Activated CD4-positive, CD25-positive, alpha-beta regulatory T cell treated with anti-CD3 and anti-CD28 coated beads, Interleukin-2, amount 50 U/mL, for 24 hours (primary cell): ENCODE results near the gene OPN4.

Experiments used
- ATAC-seq, 2 donors: fragments of 150-1000 bp; cut with Tn5 transposase; one replicate each; pipeline ENCODE4 v1.10.0; 2021; ENCODE audit warnings: mild to moderate bottlenecking in 1 of 2, moderate library complexity in 1 of 2

The OPN4 gene

DNA sequence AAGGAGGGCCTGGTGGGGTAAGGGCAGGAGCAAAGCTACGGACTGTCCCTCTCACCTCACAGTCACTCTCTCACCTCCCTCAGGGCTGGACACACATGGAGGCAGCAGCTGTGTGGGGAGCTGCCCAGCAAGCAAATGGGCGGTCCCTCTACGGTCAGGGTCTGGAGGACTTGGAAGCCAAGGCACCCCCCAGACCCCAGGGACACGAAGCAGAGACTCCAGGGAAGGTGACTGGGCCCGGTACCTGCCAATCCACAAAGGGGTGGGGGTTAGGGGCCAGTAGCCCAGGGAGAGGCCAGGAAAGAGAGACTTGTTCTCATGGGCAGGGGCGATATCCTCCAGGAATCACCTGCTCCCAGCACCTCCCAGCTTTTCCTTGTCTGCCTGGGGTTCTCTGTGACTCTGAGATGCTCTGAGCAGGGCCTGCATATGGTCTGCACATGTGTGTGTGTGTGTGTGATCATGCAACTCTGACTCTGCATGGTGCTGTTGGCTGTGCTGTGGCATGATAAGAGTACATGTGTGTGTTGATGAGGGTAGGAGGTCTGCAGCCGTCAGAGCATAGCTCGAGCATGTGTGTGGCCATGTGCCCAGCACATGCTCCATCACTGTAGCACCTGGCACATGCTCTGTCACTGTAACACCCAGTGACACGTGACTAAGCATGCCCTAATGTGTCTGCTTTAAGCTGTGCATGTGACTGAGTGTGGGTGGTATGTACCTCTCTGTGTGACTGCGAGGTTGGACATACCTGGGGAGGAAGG is 9.4 kb downstream of the OPN4 start:
- ATAC-seq: no peak

DNA sequence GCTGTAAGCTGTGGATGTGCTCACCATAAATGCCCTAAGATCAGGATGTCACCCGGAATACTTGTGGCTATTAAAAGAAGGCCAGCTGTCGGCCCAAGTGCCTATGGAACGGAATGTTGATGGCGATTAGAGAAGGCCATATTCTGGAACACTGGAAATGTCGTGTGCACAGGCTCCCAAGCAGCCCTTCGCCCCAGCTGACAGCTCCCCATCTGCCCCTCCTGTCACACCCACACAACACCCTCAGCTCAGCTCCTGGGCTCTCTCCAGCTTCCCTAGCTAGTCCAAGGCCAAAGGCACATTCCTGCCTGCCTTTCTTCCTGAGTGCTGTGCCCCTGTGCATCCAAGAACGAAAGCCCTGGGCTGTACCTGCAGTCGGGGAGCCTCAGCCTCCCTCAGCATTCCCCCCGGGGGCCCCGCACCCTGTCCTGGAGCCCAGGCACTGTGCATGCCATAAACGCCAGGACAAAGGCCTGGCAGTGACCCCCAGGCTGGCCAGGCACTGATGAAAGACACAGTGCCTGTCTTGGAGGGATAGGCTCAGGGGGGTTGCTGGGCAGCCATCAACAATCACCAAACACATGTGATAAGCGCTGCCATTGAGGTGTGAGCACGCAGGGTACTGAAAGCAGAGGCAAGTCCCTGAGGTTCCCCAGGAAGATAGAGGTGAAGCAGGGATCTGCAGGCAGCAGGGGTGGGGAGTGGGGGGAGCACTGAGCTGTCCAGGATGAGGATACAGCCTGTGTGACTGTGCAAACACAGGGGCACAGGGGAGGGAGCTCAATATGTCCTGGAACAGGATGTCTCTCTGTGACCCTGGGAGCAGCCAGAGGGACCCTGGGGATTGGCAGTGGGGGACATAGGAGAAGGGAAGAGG is 10.2 kb downstream of the OPN4 start:
- ATAC-seq: no peak

DNA sequence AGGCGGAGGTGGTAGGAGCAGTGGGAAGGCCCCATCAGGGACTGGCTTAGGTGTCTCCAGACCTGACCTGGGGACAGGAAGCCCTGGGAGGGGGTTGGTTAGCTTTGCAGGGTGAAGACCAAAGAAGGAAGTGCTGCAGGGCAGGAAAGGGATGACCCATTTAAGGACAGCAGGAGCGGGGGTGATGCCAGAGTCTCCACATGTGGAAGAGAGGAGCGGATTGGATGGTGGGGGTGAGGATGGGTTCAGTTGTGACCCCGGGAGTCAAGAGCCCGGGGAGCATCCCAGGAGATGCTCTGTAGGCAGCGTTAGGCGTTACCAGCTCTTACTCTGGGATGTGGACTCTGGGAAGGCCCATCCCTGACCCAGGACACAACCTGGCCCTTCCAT is 10.9 kb downstream of the OPN4 start:
- no peak for ATAC-seq

DNA sequence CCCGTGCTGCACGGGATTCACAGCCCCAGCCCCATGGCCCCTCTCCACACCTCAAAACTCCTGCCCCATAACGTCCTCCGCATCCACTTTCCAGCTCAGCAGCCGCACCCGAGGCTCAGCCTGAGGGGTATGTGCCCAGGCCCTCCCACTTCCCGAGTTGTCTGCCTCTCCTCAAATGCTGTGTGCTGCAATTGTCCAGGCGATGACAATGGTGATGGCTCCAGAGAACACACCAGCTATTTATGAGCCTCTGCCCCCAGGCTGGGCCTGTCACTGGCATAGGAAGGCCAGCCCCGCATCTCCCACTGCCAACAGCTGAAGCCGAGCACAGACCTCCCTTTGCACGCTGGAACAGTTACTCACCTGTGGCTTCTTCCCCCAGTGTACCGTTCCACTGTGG is 11.5 kb downstream of the OPN4 start:
- ATAC-seq: no peak

DNA sequence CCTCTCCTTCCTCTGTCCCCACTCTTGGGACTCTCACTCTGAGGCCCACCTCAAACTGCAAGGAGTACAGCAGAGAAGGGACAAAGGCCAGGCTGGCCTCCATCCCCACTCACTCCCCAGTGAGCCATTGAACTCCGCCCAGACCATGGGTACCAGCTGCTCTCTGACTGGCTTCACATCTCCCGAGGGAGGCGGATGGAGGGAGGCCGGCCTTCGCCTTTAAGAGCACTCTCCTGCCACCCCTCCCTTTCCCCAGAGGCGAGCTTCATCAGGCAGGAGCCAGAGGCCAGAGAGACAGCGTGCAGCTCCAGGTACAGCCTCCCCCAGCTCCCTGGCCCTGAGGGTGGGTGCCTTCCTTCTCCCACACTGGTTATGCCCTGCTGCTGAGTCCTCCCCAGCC is 12.2 kb downstream of the OPN4 start:
- ATAC-seq: no peak

DNA sequence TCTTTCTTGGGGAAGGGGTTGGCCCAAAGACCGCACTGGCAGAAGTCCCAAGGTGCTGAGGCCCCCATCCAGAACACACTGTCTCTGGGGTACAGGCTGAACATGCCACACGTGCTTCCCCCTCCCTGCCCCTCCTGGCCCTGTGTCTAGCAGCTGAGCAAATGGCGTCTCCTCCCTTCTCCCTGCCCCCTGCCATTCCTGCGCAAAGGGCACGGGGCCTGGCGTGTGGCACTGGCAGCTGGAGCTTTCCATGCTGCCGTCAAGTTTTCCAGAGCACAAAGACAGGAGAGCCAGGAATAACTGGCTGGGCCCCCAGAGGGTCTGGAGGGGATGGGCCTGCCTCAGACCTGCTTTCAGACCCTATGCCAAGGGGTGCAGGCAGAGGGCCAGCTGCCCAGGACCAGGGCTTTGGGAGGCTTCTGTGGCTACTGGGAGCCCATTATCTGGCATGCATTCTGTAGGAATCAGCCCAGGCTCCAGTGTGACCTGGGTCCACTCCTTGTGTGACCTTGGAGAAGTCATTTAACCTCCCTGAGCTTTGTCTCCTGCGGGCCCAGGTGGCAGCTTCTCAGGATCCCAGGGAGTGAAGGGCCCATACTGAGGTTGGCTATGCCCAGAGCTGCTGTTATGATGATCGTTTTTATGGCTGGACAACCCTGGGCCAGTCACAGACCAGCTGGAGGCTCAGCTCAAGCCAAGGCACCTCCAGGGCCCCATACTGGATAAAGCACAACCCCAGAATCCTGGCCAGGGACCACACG is 13.3 kb downstream of the OPN4 start:
- ATAC-seq: no peak

DNA sequence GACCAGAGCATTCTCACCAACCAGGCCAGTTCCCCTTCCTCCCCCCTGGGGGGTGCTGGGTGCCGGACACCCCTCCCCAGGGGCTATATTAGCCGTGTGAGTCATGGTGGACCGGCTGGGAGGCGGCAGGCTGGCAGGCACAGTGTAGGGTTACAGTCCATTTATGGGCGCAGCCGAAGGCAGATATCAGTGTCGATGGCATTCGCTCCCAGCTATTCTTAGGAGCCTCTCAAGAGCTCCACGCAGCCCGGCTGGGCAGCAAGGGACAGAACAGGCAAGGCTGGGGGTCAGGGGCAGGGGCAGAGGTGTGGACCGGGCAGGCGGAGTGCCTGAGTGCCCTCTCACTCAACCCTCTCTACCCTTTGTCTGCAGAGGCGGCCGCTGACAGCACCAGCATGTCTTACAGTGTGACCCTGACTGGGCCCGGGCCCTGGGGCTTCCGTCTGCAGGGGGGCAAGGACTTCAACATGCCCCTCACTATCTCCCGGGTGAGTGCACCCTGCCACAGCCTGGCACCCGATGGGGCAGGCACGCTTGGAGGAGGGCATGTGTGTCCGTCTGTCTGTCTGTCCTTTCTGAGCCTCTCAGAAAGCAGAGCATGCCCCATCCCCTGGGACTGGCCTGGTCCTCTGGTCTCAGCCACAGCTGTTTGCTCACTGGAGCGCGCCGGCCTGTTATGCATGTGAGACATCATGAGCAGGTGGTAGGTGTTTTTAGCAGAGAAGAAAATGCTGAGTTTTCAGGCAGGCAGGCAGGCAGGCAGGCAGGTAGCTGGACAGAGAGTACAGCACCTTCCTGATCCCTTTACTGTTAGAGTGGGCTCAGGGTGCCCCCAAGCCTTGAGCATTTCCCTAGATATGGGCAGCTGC is 14.2 kb downstream of the OPN4 start, which contains the start of gene LDB3:
Gene LDB3 (plus strand): TSS at position 215 of the 869 bp plus-strand sequence. CDS start 181 bp downstream, at position 396.
- ATAC-seq: no peak

DNA sequence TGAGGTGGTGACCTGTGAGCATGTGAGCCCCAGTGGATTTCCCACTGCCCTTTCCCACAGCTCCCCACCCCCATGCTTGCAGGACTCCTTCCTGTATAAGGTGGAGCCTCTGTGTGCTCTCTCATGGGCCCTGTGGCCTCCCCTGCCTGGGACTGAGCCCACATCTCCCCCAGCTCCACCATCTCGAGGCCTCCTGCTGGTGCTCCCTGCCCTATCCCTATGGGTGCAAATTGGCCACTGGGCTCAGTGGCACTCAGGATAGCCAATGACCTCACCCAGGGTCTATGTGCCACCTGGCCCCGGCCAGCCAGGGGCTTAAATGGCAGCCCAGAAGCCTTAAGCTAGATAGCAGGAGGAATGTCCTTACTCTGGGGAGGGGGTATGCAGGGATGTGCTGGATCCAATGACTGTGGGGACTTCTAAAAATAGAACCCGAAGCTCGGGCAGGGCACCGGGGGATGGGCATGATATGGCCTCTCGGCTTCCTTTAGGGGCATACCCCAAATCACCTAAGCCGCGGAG is 16.0 kb downstream of the OPN4 start:
- no peak for ATAC-seq

DNA sequence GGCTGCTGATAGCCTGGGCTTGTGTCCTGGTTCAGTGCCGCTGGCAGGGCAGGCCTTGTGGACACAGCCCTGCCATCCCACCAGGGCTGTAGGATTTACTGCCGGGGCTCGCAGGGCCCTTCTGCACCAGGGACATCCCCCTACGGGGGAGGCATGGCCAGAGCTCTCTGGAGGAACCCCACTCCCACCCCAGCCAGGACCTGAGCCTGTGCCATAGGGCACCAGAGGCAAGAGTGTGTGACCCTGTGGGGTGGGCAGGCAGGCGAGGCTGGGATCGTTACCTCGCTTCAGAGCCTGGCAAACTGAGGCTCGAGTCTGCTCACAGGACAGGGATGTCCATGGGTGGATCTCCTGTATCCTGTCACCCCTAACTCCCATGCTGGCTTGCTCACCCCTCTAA is 16.5 kb downstream of the OPN4 start:
- ATAC-seq: no peak

DNA sequence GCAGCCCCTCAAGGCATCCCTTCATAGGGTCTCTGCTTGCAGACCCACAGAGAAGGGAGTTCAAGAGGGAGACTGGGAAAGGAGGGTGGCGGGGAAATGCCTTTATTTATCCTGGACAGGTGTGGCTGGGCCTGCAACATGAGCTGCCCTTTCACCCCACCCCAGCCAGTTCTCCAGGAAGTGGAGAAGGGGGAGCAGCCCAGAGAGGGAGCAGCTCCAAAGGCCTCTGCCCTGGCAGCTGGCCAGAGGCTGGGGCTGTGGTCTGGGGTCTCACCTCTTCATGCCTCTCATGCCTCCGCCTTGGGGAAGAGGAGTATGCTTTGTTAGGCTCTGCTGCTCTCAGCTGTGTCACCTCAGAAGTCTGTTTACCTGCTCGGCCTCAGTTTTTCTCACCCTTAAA is 17.1 kb downstream of the OPN4 start:
- ATAC-seq: no peak

DNA sequence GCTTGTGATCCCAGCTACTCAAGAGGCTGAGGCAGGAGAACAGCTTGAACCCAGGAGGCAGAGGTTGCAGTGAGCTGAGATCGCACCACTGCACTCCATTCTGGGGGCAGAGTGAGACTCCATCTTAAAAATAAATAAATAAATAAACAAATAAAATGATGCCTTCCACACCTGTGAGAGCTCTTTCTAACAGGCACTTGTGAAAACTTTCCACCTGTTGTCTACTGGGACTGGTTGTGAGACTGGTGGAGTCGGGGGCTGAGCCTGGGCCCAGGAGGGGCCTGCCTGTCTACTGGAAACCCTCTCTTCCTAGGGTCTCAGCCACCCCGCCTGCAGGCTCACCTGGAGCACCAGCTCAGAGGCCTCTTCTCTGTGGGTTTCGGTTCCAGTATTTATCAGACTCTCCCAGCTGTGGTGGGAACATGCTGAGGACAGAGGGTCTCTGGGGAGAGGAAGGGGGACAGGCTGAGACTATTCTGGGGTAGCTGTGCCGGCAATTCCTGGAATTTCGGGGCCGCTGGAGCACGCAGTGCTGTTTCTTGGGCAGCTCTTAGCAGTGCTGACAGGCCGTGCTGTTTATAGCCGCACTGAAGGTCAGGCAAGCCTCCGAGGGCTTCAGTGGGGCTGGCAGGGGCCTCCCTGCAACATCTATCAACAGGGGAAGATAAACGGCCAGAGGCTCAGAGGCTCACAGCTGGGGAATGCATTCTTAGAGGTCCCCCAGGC is 17.8 kb downstream of the OPN4 start:
- no peak for ATAC-seq

DNA sequence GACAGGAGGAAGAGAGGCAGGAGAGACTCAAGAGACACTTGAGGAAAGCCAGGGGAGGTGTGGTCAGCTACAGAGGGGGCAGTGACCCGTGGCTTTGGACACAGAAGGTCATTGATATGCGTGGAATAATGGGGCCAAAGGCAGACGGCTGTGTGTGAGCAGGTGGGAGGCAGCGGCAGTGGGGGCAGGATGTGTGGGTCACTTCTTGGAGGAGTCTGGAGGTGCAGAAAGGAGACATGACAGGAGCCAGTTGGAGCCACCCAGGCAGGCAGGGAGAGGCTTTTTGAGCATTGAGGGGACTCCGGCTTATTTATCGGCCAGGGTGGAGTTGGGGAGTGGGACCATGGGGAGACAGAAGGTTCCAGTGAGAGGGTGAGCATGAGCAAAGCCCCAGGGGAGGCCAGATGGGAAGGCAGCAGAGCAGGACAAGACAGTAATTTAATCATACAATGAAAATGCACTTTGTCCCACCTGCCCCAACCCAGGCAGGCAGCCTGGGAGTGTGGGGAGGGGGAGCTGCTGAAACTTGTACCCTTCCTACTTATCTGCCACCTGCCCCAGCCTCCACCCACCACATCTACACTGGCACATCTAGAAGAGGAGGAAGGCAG is 19.0 kb downstream of the OPN4 start:
- no peak for ATAC-seq

DNA sequence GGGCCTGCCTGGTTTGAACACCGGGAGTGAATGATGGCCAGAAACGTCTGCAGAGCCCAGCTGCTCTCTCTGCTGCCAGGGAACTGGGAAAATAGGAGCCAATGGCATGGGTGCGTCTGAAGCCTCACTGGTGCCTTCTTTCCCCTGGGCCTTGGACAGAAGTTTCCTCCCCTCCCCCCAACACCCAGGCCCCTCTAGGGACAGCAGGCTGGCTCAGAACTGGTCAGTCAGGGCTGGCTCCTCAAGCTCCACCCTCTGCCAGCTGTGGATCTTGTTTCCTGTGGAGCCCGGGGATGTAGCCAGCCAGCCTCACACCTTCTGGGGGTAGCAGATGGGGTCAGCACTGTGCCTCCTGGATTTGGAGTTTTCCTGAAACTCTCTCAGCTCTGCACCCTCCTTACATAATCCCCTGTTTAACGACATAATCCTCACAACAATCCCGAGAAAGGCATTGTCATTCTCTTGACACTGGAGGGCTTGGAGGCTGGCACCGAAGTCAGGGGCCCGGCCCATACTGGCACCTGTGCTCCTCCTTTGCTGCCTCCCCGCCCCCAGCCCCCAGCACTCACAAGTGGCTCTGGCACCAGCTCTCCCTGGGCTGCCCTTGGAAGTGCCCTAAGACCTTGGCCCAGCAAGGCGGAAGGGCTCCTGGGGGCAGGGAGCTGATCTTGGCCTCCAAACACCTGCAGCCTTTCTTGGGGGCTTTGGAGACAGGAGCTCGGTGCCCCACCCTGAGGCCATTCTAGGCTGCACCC is 19.7 kb downstream of the OPN4 start:
- ATAC-seq: no peak

DNA sequence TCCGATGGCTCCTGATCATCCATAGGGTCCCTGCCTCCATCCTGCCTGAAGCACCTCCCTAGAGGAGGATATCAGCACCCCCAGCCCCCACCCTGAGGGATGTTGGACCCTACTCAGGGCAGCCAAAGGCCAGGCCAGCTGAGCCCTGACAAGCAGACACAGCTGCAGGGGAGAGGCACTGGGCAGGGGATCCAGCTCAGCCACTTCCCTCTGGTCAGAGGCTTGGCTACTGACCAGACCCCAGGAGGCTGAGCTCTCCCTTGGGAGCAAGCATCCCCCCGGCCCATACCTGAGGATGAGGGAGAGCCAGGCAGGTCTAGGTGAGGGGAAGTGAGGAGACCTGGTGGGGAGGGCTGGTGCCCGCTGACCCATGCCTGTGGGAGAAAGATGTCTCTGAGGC is 20.6 kb downstream of the OPN4 start:
- ATAC-seq: no peak

DNA sequence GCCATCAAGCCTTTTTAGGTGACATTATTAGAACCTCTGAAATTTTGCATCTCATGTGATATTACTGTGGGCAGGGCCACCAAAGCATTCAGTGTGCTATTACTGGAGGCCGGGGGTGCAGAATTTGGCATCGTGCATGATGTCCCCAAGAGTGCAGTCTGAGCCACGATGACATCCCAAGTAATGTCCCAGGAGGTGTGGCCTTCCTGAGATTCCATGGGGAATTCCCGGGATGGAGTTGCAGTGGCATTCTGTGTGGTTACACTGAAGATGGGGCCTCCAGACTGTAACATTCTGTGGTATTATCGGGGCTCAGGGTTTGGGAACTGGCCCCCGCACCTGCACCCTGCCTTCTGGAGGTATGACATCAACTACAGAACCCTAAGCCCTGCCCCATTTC is 23.0 kb downstream of the OPN4 start:
- no peak for ATAC-seq

DNA sequence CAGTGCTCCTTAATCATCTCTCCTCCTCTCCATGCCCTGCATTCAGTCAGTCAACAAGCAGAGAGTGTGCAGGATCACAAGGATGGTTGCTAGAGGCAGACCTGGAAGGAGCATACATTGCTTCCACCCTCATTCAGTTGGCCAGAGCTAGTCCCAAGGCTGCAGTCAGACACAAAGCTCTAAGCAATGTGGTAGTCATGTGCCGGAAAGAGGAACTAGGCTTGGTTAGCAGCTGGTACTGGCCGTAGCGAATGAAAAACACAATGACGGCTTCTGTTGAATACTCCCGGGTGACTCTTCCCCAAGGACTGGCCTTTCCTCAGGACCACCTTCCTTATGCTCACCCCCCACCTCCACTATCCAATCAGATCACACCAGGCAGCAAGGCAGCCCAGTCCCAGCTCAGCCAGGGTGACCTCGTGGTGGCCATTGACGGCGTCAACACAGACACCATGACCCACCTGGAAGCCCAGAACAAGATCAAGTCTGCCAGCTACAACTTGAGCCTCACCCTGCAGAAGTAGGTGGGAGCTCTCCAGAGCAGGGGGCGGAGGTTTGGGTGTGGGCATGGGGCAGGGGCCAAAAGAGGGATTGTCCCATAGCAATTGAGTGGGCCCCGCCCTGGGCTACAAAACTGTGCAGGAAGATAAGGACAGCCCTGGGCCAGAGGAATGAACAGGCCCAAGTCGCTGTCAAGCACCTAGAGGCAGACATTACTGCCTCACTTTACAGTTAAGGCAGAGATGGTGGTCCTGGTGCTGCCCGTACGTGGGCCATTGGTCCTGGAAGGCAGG is 24.8 kb downstream of the OPN4 start:
- no peak for ATAC-seq

DNA sequence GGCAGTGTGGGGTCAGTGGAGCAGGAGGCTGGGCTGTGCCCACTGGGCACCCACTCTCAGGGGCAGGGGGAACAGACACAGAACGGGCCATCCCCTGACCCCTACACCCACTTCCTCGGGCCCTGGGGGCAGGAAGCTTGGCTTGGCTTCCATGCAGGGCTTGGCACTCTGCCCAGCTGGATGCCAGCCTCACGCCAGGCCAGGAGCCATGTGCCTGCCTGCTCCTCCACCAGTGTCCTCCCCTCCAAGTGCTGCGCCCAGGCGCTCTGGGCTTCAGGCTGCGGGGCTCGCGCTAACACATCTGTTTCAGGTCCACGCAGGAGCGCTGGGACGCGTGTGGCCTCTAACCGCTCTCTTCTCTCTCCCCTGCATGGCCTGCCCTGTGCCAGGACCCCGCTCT is 26.7 kb downstream of the OPN4 start:
- ATAC-seq: no peak

DNA sequence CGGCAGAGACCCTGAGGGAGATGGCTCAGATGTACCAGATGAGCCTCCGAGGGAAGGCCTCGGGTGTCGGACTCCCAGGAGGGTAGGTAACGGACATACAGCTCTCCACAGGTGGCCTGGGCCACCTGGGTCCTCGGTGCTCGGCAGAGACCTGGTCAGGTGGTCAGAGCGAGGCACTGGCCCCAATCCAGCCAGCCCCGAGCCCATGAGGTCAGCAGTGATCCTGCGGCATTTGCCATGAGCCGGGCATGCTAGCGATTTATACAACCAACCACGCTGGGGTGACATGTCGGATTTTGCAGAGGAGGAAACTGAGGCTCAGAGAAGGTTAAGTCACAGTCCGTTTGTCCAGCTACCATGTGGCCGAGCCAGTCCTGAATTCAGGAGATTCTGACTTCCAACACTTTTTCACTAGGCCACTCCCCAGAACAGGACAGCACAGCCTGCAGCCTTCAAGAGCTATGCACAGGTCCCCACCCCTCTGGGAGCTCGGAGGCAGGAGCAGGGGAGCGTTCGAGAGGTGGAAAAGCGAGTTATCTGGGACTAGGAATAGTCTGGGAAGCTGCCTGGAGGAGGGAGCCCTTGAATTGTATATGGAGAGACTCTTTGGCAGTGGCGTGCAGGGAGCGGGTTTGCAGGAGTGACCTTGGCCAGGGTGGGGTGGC is 27.5 kb downstream of the OPN4 start:
- no peak for ATAC-seq

DNA sequence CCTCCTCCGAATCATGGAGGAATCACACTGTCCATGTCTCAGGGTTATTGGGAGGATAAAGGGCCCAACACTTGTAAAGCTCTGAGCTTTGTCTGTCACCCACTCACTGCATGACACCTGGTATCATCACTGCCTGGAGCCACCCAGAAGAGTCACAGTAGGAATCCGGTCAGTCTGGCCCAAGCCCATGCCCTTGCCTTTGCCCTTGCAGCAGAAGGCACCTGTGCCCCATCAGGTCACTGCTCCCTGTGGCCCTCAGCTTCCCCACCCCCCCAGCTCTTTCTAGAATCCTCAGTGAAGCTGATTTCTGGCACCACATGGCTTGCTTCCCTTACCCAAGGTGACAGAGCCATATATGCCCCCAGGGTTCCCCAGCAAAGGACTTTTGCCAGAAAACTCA is 28.3 kb downstream of the OPN4 start:
- no peak for ATAC-seq
